HG03571 (cell line): ENCODE measurements around the gene FGF3.

Source experiments
- ATAC-seq: cut with Tn5 transposase; IDR thresholded peaks from one replicate; pipeline ENCODE4 v1.9.1; 2021; ENCODE audit not compliant: unreplicated experiment

FGF3 gene

GRCh38 chr11:69825037-69825834, 6.0 kb upstream of the FGF3 start:
- ATAC-seq: no peak

- ATAC-seq: no peak
Measured at GRCh38 chr11:69823641-69824265, 4.5 kb upstream of the FGF3 start.

GRCh38 chr11:69822676-69823494, 3.7 kb upstream of the FGF3 start:
- no peak for ATAC-seq

GRCh38 chr11:69821511-69822040, 2.4 kb upstream of the FGF3 start:
- ATAC-seq: no peak

- ATAC-seq: no peak
Measured at GRCh38 chr11:69820441-69820840, 1.2 kb upstream of the FGF3 start.

GRCh38 chr11:69819541-69820070, 390 bp upstream of the FGF3 start:
- ATAC-seq: no peak

GRCh38 chr11:69818231-69818602, 999 bp downstream of the FGF3 start:
- no peak for ATAC-seq

- no peak for ATAC-seq
Measured at GRCh38 chr11:69817265-69818230, 1.7 kb downstream of the FGF3 start.

GRCh38 chr11:69816671-69817070, 2.5 kb downstream of the FGF3 start:
- no peak for ATAC-seq

GRCh38 chr11:69815973-69816372, 3.2 kb downstream of the FGF3 start:
- ATAC-seq: no peak

GRCh38 chr11:69814902-69815301, 4.3 kb downstream of the FGF3 start:
- no peak for ATAC-seq

GRCh38 chr11:69814411-69814810, 4.8 kb downstream of the FGF3 start:
- ATAC-seq: no peak

GRCh38 chr11:69813839-69814238, 5.4 kb downstream of the FGF3 start:
- no peak for ATAC-seq

- ATAC-seq: no peak
Measured at GRCh38 chr11:69812946-69813345, 6.3 kb downstream of the FGF3 start.

GRCh38 chr11:69812256-69812655, 7.0 kb downstream of the FGF3 start:
- ATAC-seq: no peak

- no peak for ATAC-seq
Measured at GRCh38 chr11:69811431-69811830, 7.8 kb downstream of the FGF3 start.

GRCh38 chr11:69810289-69811118, 8.7 kb downstream of the FGF3 start:
- ATAC-seq: no peak

- ATAC-seq: no peak
Measured at GRCh38 chr11:69808667-69809086, 10.5 kb downstream of the FGF3 start.

- ATAC-seq: no peak
Measured at GRCh38 chr11:69807106-69807815, 12.0 kb downstream of the FGF3 start.
